ENCODE data around the gene USP17L11.
"Not testable (repeated sequence)": the region's sequence is repeated elsewhere in the genome, so short reads cannot be mapped to it uniquely, and the experiment has no call there.

Gene USP17L11

DNA sequence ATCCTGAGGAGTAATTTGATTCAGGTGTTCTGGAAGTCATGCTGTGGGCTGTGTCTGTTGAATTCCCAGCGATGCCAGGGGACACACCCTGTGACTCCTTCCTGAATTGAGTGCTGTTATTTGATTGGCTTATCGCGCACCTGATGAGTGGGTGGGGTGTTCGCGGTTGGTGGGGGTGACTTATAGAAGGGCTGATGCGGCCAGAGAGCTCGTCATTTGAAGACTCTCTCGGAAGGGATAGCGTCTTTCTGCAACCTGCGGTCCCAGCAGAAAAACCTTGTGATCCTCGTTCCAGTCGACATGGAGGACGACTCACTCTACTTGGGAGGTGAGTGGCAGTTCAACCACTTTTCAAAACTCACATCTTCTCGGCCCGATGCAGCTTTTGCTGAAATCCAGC lies 42.6 kb downstream of the USP17L11 start, which contains the start of gene USP17L20:
Gene USP17L20, plus strand, starts transcription at position 301 of the 400 bp plus-strand sequence. Its CDS starts 0 bp downstream, at position 301.
- H3K4me2 ChIP-seq, H3K27ac ChIP-seq, H3K9ac ChIP-seq, H3K4me3 ChIP-seq, H4K20me1 ChIP-seq, H3K27me3 ChIP-seq, H3K4me1 ChIP-seq, H3K9me3 ChIP-seq, H3K36me3 ChIP-seq: not testable (repeated sequence)

- not testable (repeated sequence) for H4K20me1 ChIP-seq, H3K36me3 ChIP-seq, H3K4me1 ChIP-seq, H3K27me3 ChIP-seq, H3K4me3 ChIP-seq, H3K27ac ChIP-seq, H3K4me2 ChIP-seq, H3K9ac ChIP-seq, H3K9me3 ChIP-seq
These were observed 47.4 kb downstream of the USP17L11 start, which contains the start of gene USP17L21 for GRCh38 chr4:9262572-9262971. Gene USP17L21, plus strand, starts transcription at chr4:9262872. Its CDS starts 0 bp downstream, at chr4:9262872.
